ENCODE data around the gene DNLZ.

DNLZ gene

GRCh38 chr9:136364942-136365774 lies 1.6 kb upstream of the DNLZ start:
- in situ Hi-C loops (cut with MboI; ENCODE audit: low sequenced_read_pairs, unreplicated experiment) = no loop called here
- TF ChIP-seq CTCF (IDR thresholded peaks at IDR 0.05; ENCODE audit: borderline replicate concordance, control extremely low read depth, extremely low read depth, insufficient read depth, missing control alignments) = no peak
- no peak for DNase-seq (ENCODE audit: low spot score)

GRCh38 chr9:136363949-136364748 lies 605 bp upstream of the DNLZ start:
- no peak for DNase-seq (ENCODE audit: low spot score)
- no peak for TF ChIP-seq CTCF (IDR thresholded peaks at IDR 0.05; ENCODE audit: borderline replicate concordance, control extremely low read depth, extremely low read depth, insufficient read depth, missing control alignments)
- in situ Hi-C loops (cut with MboI; ENCODE audit: low sequenced_read_pairs, unreplicated experiment) = no loop called here

- in situ Hi-C loops (cut with MboI; ENCODE audit: low sequenced_read_pairs, unreplicated experiment) = no loop called here
- TF ChIP-seq CTCF (IDR thresholded peaks at IDR 0.05; ENCODE audit: borderline replicate concordance, control extremely low read depth, extremely low read depth, insufficient read depth, missing control alignments) = no peak
- no peak for DNase-seq (ENCODE audit: low spot score)
Observed at GRCh38 chr9:136362450-136362784, 1.1 kb downstream of the DNLZ start.

GRCh38 chr9:136361754-136362449 lies 1.6 kb downstream of the DNLZ start:
- no peak for DNase-seq (ENCODE audit: low spot score)
- TF ChIP-seq CTCF (IDR thresholded peaks at IDR 0.05; ENCODE audit: borderline replicate concordance, control extremely low read depth, extremely low read depth, insufficient read depth, missing control alignments) = no peak
- in situ Hi-C loops (cut with MboI; ENCODE audit: low sequenced_read_pairs, unreplicated experiment) = no loop called here

- in situ Hi-C loops (cut with MboI; ENCODE audit: low sequenced_read_pairs, unreplicated experiment) = no loop called here
- no peak for DNase-seq (ENCODE audit: low spot score)
Observed at GRCh38 chr9:136361047-136361753, 2.3 kb downstream of the DNLZ start.

More at GRCh38 chr9:136361047-136361753, 2.3 kb downstream of the DNLZ start:
- no peak for TF ChIP-seq CTCF (IDR thresholded peaks at IDR 0.05; ENCODE audit: borderline replicate concordance, control extremely low read depth, extremely low read depth, insufficient read depth, missing control alignments)
